B cell (primary cell): ENCODE measurements around the gene PPFIA1.

Experiments
- CTCF ChIP-seq: fragments of 200-600 bp; IDR thresholded peaks from one replicate; pipeline ENCODE4 v1.8.0; 2022; ENCODE audit warnings: antibody characterized with exemption, mild to moderate bottlenecking
- EZH2 ChIP-seq: IDR thresholded peaks from 2 replicates; pipeline ENCODE4 v1.6.1; 2012; ENCODE audit warnings: borderline replicate concordance, low read depth, mild to moderate bottlenecking, moderate library complexity, low read length; ENCODE audit not compliant: insufficient read depth, poor library complexity, severe bottlenecking

DNA sequence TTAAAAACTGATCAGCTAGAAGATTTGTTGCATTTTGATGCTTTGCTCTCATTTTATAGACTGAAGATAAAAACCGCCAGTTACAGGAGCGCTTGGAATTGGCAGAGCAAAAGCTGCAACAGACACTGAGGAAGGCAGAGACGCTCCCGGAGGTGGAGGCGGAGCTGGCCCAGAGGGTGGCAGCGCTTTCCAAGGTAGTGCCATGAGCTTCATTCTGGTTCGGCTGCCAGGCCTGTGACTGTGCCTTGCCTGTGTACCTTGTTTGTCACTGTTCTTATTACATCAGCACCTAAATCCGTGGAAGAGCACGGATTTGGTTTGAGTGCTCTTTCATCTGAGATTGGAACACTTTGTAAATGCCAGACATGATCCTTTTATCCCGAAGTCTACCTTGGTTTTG lies 61.4 kb downstream of the PPFIA1 start:
- TF ChIP-seq CTCF (no peak), EZH2 (no peak)
